H9 (cell line): ENCODE measurements around the gene TMEM200C. TPM values are rescaled to one million over a fixed set of nuclear protein-coding genes. Genes with fewer than 3 reads are reported as not detected.

Experiments used
- DNase-seq: peaks from one replicate; pipeline ENCODE4 v3.0.0-alpha.2; 2017
- H2AFZ ChIP-seq: one replicate; pipeline ENCODE4 v1.6.1; 2013; ENCODE audit warnings: mild to moderate bottlenecking, low read length, control low read depth, moderate library complexity
- H2AK5ac ChIP-seq: 2 replicates; pipeline ENCODE4 v1.6.1; 2013; ENCODE audit warnings: low read length, control low read depth, mixed read lengths; ENCODE audit not compliant: insufficient read length
- H2BK120ac ChIP-seq: one replicate; pipeline ENCODE4 v1.6.1; 2013; ENCODE audit warnings: low read depth, mild to moderate bottlenecking, low read length, control low read depth, inconsistent platforms; ENCODE audit not compliant: poor library complexity, severe bottlenecking
- H2BK12ac ChIP-seq: 2 replicates; pipeline ENCODE4 v1.6.1; 2013; ENCODE audit warnings: low read length, control low read depth, mixed read lengths, low read depth; ENCODE audit not compliant: insufficient read length
- H2BK15ac ChIP-seq: 2 replicates; pipeline ENCODE4 v1.6.1; 2013; ENCODE audit warnings: low read depth, low read length, control low read depth
- H2BK20ac ChIP-seq: one replicate; pipeline ENCODE4 v1.6.1; 2013; ENCODE audit warnings: low read depth, mild to moderate bottlenecking, low read length, control low read depth, inconsistent platforms; ENCODE audit not compliant: poor library complexity, severe bottlenecking
- H2BK5ac ChIP-seq: 2 replicates; pipeline ENCODE4 v1.6.1; 2013; ENCODE audit warnings: low read length, control low read depth, mixed read lengths; ENCODE audit not compliant: insufficient read length
- H3K14ac ChIP-seq: 2 replicates; pipeline ENCODE4 v1.6.1; 2013; ENCODE audit warnings: low read length, control low read depth; ENCODE audit not compliant: insufficient read depth
- H3K18ac ChIP-seq: 2 replicates; pipeline ENCODE4 v1.6.1; 2013; ENCODE audit warnings: low read depth, mild to moderate bottlenecking, mixed read lengths, low read length, control low read depth; ENCODE audit not compliant: insufficient read length
- H3K23ac ChIP-seq: 2 replicates; pipeline ENCODE4 v1.6.1; 2013; ENCODE audit warnings: low read length, control low read depth, mixed read lengths, low read depth; ENCODE audit not compliant: insufficient read length
- H3K23me2 ChIP-seq: 2 replicates; pipeline ENCODE4 v1.6.1; 2013; ENCODE audit warnings: low read depth, mild to moderate bottlenecking, mixed read lengths, low read length, control low read depth; ENCODE audit not compliant: insufficient read length, poor library complexity, severe bottlenecking
- H3K27ac ChIP-seq: 2 replicates; pipeline ENCODE4 v1.5.1; 2013; ENCODE audit warnings: low read length, control low read depth, mixed read lengths, low read depth; ENCODE audit not compliant: insufficient read length
- H3K27me3 ChIP-seq: 2 replicates; pipeline ENCODE4 v1.6.1; 2013; ENCODE audit warnings: low read length, control low read depth, inconsistent platforms; ENCODE audit not compliant: insufficient read depth
- H3K4ac ChIP-seq: 2 replicates; pipeline ENCODE4 v1.6.1; 2013; ENCODE audit warnings: low read depth, mild to moderate bottlenecking, control low read depth, inconsistent platforms, low read length, moderate library complexity
- H3K4me1 ChIP-seq: 2 replicates; pipeline ENCODE4 v1.6.1; 2013; ENCODE audit warnings: low read length, control low read depth, inconsistent platforms; ENCODE audit not compliant: insufficient read depth
- H3K4me2 ChIP-seq: 2 replicates; pipeline ENCODE4 v1.6.1; 2013; ENCODE audit warnings: low read length, control low read depth, mixed read lengths; ENCODE audit not compliant: insufficient read length, insufficient read depth
- H3K56ac ChIP-seq: 2 replicates; pipeline ENCODE4 v1.6.1; 2013; ENCODE audit warnings: low read depth, mild to moderate bottlenecking, mixed read lengths, low read length, control low read depth; ENCODE audit not compliant: insufficient read length
- H3K79me1 ChIP-seq: 2 replicates; pipeline ENCODE4 v1.6.1; 2013; ENCODE audit warnings: low read depth, mild to moderate bottlenecking, moderate library complexity, low read length, control low read depth, inconsistent platforms; ENCODE audit not compliant: insufficient read depth, poor library complexity, severe bottlenecking
- H3K79me2 ChIP-seq: 2 replicates; pipeline ENCODE4 v1.6.1; 2013; ENCODE audit warnings: low read length, control low read depth, inconsistent platforms; ENCODE audit not compliant: insufficient read depth
- H3K9ac ChIP-seq: 2 replicates; pipeline ENCODE4 v1.6.1; 2013; ENCODE audit warnings: low read length, control low read depth, mixed read lengths; ENCODE audit not compliant: insufficient read length; ENCODE audit errors: extremely low read depth
- H3K9me3 ChIP-seq: one replicate; pipeline ENCODE4 v1.6.1; 2013; ENCODE audit warnings: low read depth, low read length, inconsistent platforms; ENCODE audit not compliant: control insufficient read depth
- H3T11ph ChIP-seq: one replicate; pipeline ENCODE4 v1.6.1; 2013; ENCODE audit warnings: mild to moderate bottlenecking, low read length, control low read depth, inconsistent platforms
- H4K20me1 ChIP-seq: one replicate; pipeline ENCODE4 v1.6.1; 2013; ENCODE audit not compliant: control insufficient read depth, insufficient read length, insufficient read depth
- H4K5ac ChIP-seq: 2 replicates; pipeline ENCODE4 v1.6.1; 2013; ENCODE audit warnings: low read depth, mild to moderate bottlenecking, mixed read lengths, low read length, control low read depth; ENCODE audit not compliant: insufficient read length
- H4K8ac ChIP-seq: replicated peaks from 2 replicates; pipeline ENCODE4 v1.6.1; 2013; ENCODE audit warnings: low read length, control low read depth, mixed read lengths, low read depth; ENCODE audit not compliant: insufficient read length
- H4K91ac ChIP-seq: 2 replicates; pipeline ENCODE4 v1.6.1; 2013; ENCODE audit warnings: low read depth, mild to moderate bottlenecking, moderate library complexity, mixed read lengths, low read length, control low read depth; ENCODE audit not compliant: insufficient read length
- H3K27ac Mint-ChIP-seq, 3 experiments: 2 replicates in 2 of 3; 3 replicates in 1 of 3; pipeline ENCODE4 v1.8.0; 2020 to 2021; ENCODE audit warnings: mixed read lengths in 3 of 3, mild to moderate bottlenecking in 1 of 3, moderate library complexity in 1 of 3
- H3K27me3 Mint-ChIP-seq: 2 replicates; pipeline ENCODE4 v1.8.0; 2021; ENCODE audit warnings: low read depth, mild to moderate bottlenecking, moderate library complexity, mixed read lengths
- H3K36me3 Mint-ChIP-seq, 3 experiments: 2 replicates in 2 of 3; 3 replicates in 1 of 3; pipeline ENCODE4 v1.8.0; 2020 to 2021; ENCODE audit warnings: low read depth in 3 of 3, mixed read lengths in 3 of 3; ENCODE audit not compliant: insufficient read depth in 1 of 3
- H3K4me1 Mint-ChIP-seq, 2 experiments: 2 replicates each; pipeline ENCODE4 v1.8.0; 2020; ENCODE audit warnings: mixed read lengths in 2 of 2
- H3K4me3 Mint-ChIP-seq, 2 experiments: 2 replicates in 1 of 2; 3 replicates in 1 of 2; pipeline ENCODE4 v1.8.0; 2020 to 2021; ENCODE audit warnings: mild to moderate bottlenecking in 2 of 2, mixed read lengths in 2 of 2, moderate library complexity in 1 of 2
- H3K9me3 Mint-ChIP-seq, 2 experiments: 2 replicates in 1 of 2; 3 replicates in 1 of 2; pipeline ENCODE4 v1.8.0; 2020; ENCODE audit warnings: mild to moderate bottlenecking in 2 of 2, mixed read lengths in 2 of 2, moderate library complexity in 1 of 2
- CTCF ChIP-seq: fragments of 200-600 bp; sonication (generic); conservative IDR thresholded peaks from 3 replicates; pipeline ENCODE4 v1.8.0; 2021; ENCODE audit warnings: antibody characterized with exemption, mild to moderate bottlenecking
- WGBS: extraction: QIAGEN DNeasy Blood & Tissue Kit; methylation state at CpG from one replicate; pipeline ENCODE4 v1.1.7; 2013; ENCODE audit warnings: missing lambda C conversion rate, low lambda C conversion rate, mixed read lengths; ENCODE audit not compliant: insufficient read length; ENCODE audit errors: extremely low coverage; 5-methylcytosine and 5-hydroxymethylcytosine counted together
- total RNA-seq: library from RNA; stranded (reverse); gene quantifications from 2 replicates; pipeline ENCODE4 v1.2.1, GENCODE V29; 2021

TMEM200C gene
- total RNA-seq, 1 experiment from 2014 or later: 6.3 TPM

DNA sequence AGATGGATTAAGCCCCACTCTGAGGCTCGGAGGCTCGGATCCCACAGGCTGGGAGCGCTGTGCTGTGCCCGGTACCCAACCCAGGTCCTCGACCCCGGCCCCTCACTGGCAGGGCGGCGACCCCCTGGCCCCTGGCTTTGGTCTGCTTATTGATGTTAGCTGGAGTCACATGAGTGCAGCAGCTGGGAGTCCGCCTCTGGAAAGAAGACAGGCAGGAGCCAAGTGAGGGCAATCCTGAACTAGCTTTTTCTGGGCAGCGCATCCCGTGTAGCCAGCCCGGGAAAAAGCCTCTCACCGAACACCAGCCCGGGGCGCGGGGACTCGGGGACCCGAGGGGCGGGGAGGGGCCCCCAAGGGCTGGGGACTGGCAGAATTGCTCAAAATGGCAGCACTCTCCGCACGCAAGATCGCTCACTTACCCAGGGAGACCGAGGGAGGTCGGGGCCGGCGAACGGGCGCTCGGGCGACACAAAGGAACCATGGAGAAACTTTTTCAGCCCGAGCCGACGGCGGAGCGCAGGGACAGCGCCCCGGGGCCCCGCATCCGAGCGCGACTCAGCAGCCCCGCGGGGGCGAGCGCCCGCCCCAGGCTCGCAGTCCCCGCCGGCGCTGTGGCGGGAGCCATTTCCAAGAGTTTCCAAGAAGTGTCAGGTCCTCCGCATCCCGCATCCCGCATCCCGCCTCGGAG is 567 bp downstream of the TMEM200C start:
- H3K79me2 ChIP-seq: 0 out of 2 replicates have a peak, but pooled peaks cover 1% of the 10 kb centered on the region
- H3K79me1 ChIP-seq: no peaks in the 10 kb centered on the region
- no peak overlapping the region for H2BK5ac ChIP-seq
- whole genome bisulfite sequencing: no CpG with 5 or more reads among the region's 56 CpGs
- no peak overlapping the region for H4K5ac ChIP-seq
- peak overlapping the region; percentile 6 for H3K9ac ChIP-seq
- H2BK20ac ChIP-seq: no peak overlapping the region
- H2BK120ac ChIP-seq: no peak overlapping the region
- H2BK15ac ChIP-seq: no peak overlapping the region
- H3K4me1 ChIP-seq: no peaks in the 10 kb centered on the region
- H3T11ph ChIP-seq: no peak overlapping the region
- no peak overlapping the region for H3K27ac ChIP-seq
- H3K27ac Mint-ChIP-seq: peak overlapping the region in 1 of 3 experiments; percentile 82; a peak in 1 of 7 replicates
- no peak for TF ChIP-seq CTCF
- H2AFZ ChIP-seq: no peak overlapping the region
- H2AK5ac ChIP-seq: no peak overlapping the region
- H3K27me3 Mint-ChIP-seq: peaks cover 60% of the 10 kb centered on the region
- peaks cover 2% of the 10 kb centered on the region; the same call in 1 of the 2 replicates for H3K27me3 ChIP-seq
- H4K20me1 ChIP-seq: no peaks in the 10 kb centered on the region
- peaks cover 30% of the 10 kb centered on the region for H3K23me2 ChIP-seq
- no peak overlapping the region for H3K23ac ChIP-seq
- peak overlapping the region; percentile 63 for H3K4me2 ChIP-seq
- no peak overlapping the region for H2BK12ac ChIP-seq
- H3K18ac ChIP-seq: no peak overlapping the region
- H3K36me3 Mint-ChIP-seq: peaks cover 2 to 8% (median 5%) of the 10 kb centered on the region in 3 experiments; a peak in 5 of 7 replicates
- H4K91ac ChIP-seq: no peak overlapping the region
- H3K9me3 ChIP-seq: no peaks in the 10 kb centered on the region
- H3K14ac ChIP-seq: peak overlapping the region; percentile 76; the same call in 1 of the 2 replicates
- peak overlapping the region; percentile 76 to 91 for H3K4me3 Mint-ChIP-seq
- no peak overlapping the region for H4K8ac ChIP-seq
- H3K4me1 Mint-ChIP-seq: peaks cover 37 to 39% of the 10 kb centered on the region in 2 experiments
- H3K56ac ChIP-seq: no peak overlapping the region
- H3K9me3 Mint-ChIP-seq: no peaks in the 10 kb centered on the region; a peak in 1 of 5 replicates
- no peak overlapping the region for H3K4ac ChIP-seq
- peak; percentile 55 for DNase-seq
